Bone marrow (tissue), 2 donors: ENCODE data around the gene TBATA.
A peak's percentile ranks its signal among the peaks of the same experiment; 100 is the strongest.

Source experiments
- DNase-seq, 2 donors: peaks; one replicate each; lab custom pipeline; 2025; lab: John Stamatoyannopoulos, UW

The TBATA gene

GRCh38 chr10:70742537-70743429, 42.4 kb downstream of the TBATA start:
- peak in 1 of 2 donors; percentile 32 for DNase-seq

- DNase-seq, result peak in 1 of 2 donors; percentile 30
Observed at GRCh38 chr10:70740406-70741288, 44.5 kb downstream of the TBATA start.

- no peak for DNase-seq
Observed at GRCh38 chr10:70738761-70739121, 46.4 kb downstream of the TBATA start.

- no peak for DNase-seq
Observed at GRCh38 chr10:70738006-70738760, 47.0 kb downstream of the TBATA start.

- DNase-seq, result no peak
Observed at GRCh38 chr10:70737250-70737649, 47.9 kb downstream of the TBATA start.

- DNase-seq, result no peak
Observed at GRCh38 chr10:70736525-70736924, 48.7 kb downstream of the TBATA start.

- DNase-seq, result no peak
Observed at GRCh38 chr10:70735161-70735560, 50.0 kb downstream of the TBATA start.

GRCh38 chr10:70733051-70733450, 52.1 kb downstream of the TBATA start:
- DNase-seq, result no peak

- no peak for DNase-seq
Observed at GRCh38 chr10:70732569-70732968, 52.6 kb downstream of the TBATA start.

- DNase-seq, result no peak
Observed at GRCh38 chr10:70730955-70731354, 54.2 kb downstream of the TBATA start.

GRCh38 chr10:70729763-70730357, 55.3 kb downstream of the TBATA start:
- DNase-seq, result no peak

- DNase-seq, result no peak
Observed at GRCh38 chr10:70728328-70728727, 56.8 kb downstream of the TBATA start.

- DNase-seq, result no peak
Observed at GRCh38 chr10:70726909-70727495, 58.2 kb downstream of the TBATA start.

- DNase-seq, result no peak
Observed at GRCh38 chr10:70723771-70724170, 61.4 kb downstream of the TBATA start.

- DNase-seq, result peak in 1 of 2 donors; percentile 82
Observed at GRCh38 chr10:70722820-70723424, 62.3 kb downstream of the TBATA start.
